GM19025 (cell line): ENCODE measurements around the gene MAD1L1.
"Not testable (repeated sequence)": the region's sequence is repeated elsewhere in the genome, so short reads cannot be mapped to it uniquely, and the experiment has no call there.

Experiments
- ATAC-seq: cut with Tn5 transposase; IDR thresholded peaks from one replicate; pipeline ENCODE4 v1.9.1; 2021; ENCODE audit warnings: mild to moderate bottlenecking, low read depth, moderate library complexity; ENCODE audit not compliant: unreplicated experiment

The MAD1L1 gene

GRCh38 chr7:2076649-2077064 is 156.1 kb downstream of the MAD1L1 start:
- no peak for ATAC-seq

- ATAC-seq, result no peak
Observed at GRCh38 chr7:2075811-2076210, 156.9 kb downstream of the MAD1L1 start.

- no peak for ATAC-seq
Observed at GRCh38 chr7:2074691-2075090, 158.1 kb downstream of the MAD1L1 start.

GRCh38 chr7:2072798-2073197 is 159.9 kb downstream of the MAD1L1 start:
- no peak for ATAC-seq

- peak; percentile 87 for ATAC-seq
Observed at GRCh38 chr7:2072042-2072441, 160.7 kb downstream of the MAD1L1 start.

- ATAC-seq, result no peak
Observed at GRCh38 chr7:2071133-2071832, 161.5 kb downstream of the MAD1L1 start.

- no peak for ATAC-seq
Observed at GRCh38 chr7:2070151-2070763, 162.5 kb downstream of the MAD1L1 start.

GRCh38 chr7:2069472-2069860 is 163.3 kb downstream of the MAD1L1 start:
- no peak for ATAC-seq

GRCh38 chr7:2068693-2069471 is 163.9 kb downstream of the MAD1L1 start:
- ATAC-seq, result no peak

- ATAC-seq, result no peak
Observed at GRCh38 chr7:2066251-2066919, 166.4 kb downstream of the MAD1L1 start.

- ATAC-seq, result no peak
Observed at GRCh38 chr7:2065528-2065927, 167.2 kb downstream of the MAD1L1 start.

- ATAC-seq, result no peak
Observed at GRCh38 chr7:2063563-2064260, 169.0 kb downstream of the MAD1L1 start.

- ATAC-seq, result no peak
Observed at GRCh38 chr7:2062648-2063047, 170.1 kb downstream of the MAD1L1 start.

GRCh38 chr7:2060701-2061100 is 172.0 kb downstream of the MAD1L1 start:
- no peak for ATAC-seq

- no peak for ATAC-seq
Observed at GRCh38 chr7:2059964-2060700, 172.6 kb downstream of the MAD1L1 start.

GRCh38 chr7:2058246-2058645 is 174.5 kb downstream of the MAD1L1 start:
- not testable (repeated sequence) for ATAC-seq

GRCh38 chr7:2055956-2056355 is 176.8 kb downstream of the MAD1L1 start:
- no peak for ATAC-seq

- ATAC-seq, result no peak
Observed at GRCh38 chr7:2054927-2055326, 177.8 kb downstream of the MAD1L1 start.

GRCh38 chr7:2053395-2053794 is 179.3 kb downstream of the MAD1L1 start:
- ATAC-seq, result no peak

- no peak for ATAC-seq
Observed at GRCh38 chr7:2052657-2053048, 180.1 kb downstream of the MAD1L1 start.
